Progenitor cell of endocrine pancreas (in vitro differentiated cells): Measurements from ENCODE around the gene APCDD1. TPM values are rescaled to one million over a fixed set of nuclear protein-coding genes. Genes with fewer than 3 reads are reported as not detected.

Experiments used
- DNase-seq: peaks from one replicate; pipeline ENCODE4 v3.0.0; 2021; ENCODE audit warnings: low spot score; ENCODE audit not compliant: unreplicated experiment
- H3K27ac Mint-ChIP-seq: 2 replicates; pipeline ENCODE4 v1.8.0; 2021; ENCODE audit warnings: mild to moderate bottlenecking, moderate library complexity, mixed read lengths
- H3K27me3 Mint-ChIP-seq: 2 replicates; pipeline ENCODE4 v1.8.0; 2021; ENCODE audit warnings: mixed read lengths
- H3K36me3 Mint-ChIP-seq: 2 replicates; pipeline ENCODE4 v1.8.0; 2022; ENCODE audit warnings: mixed read lengths; ENCODE audit not compliant: insufficient read depth
- H3K4me1 Mint-ChIP-seq: 2 replicates; pipeline ENCODE4 v1.8.0; 2021; ENCODE audit warnings: low read depth, mixed read lengths
- H3K4me3 Mint-ChIP-seq: 2 replicates; pipeline ENCODE4 v1.8.0; 2021; ENCODE audit warnings: low read depth, mild to moderate bottlenecking, moderate library complexity, mixed read lengths
- H3K9me3 Mint-ChIP-seq: 2 replicates; pipeline ENCODE4 v1.8.0; 2021; ENCODE audit warnings: low read depth, mixed read lengths
- total RNA-seq: library from RNA; stranded (reverse); gene quantifications from 2 replicates; pipeline ENCODE4 v1.2.1, GENCODE V29; 2021
- TF ChIP-seq, protein P1 (sequence below): fragments of 200-600 bp; sonication (generic); IDR thresholded peaks from one replicate; pipeline ENCODE4 v1.5.0; 2021; ENCODE audit warnings: antibody characterized with exemption, mild to moderate bottlenecking; ENCODE audit not compliant: unreplicated experiment

The APCDD1 gene
- total RNA-seq, 1 donor from 2014 or later, result 9.7 TPM

DNA sequence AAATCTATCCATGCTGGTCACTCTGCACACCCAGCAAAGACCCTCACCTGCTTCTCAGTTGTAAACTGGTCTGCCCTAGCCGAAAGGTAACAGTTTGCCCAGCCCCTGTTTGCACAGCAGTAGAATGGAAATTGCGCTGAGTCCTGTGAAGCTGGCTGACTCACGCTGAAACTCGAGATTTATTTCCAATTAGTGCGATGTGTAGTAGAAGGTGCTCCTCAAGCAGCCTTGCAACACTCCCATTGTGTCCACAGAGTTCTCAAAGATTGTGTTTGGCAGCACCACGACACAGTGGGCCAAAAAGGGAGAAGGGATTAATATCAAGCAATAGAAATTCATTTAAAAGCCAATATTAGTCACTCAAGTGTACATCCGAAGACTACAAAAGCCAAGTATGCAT lies 21.7 kb upstream of the APCDD1 start:
- H3K4me3 Mint-ChIP-seq, result no peak overlapping the region
- TF ChIP-seq, protein P1, sequence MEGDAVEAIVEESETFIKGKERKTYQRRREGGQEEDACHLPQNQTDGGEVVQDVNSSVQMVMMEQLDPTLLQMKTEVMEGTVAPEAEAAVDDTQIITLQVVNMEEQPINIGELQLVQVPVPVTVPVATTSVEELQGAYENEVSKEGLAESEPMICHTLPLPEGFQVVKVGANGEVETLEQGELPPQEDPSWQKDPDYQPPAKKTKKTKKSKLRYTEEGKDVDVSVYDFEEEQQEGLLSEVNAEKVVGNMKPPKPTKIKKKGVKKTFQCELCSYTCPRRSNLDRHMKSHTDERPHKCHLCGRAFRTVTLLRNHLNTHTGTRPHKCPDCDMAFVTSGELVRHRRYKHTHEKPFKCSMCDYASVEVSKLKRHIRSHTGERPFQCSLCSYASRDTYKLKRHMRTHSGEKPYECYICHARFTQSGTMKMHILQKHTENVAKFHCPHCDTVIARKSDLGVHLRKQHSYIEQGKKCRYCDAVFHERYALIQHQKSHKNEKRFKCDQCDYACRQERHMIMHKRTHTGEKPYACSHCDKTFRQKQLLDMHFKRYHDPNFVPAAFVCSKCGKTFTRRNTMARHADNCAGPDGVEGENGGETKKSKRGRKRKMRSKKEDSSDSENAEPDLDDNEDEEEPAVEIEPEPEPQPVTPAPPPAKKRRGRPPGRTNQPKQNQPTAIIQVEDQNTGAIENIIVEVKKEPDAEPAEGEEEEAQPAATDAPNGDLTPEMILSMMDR, result no peak
- no peaks in the 10 kb centered on the region for H3K36me3 Mint-ChIP-seq
- H3K27ac Mint-ChIP-seq, result no peak overlapping the region
- peaks cover 9% of the 10 kb centered on the region for H3K27me3 Mint-ChIP-seq
- no peak for DNase-seq
- H3K9me3 Mint-ChIP-seq, result no peaks in the 10 kb centered on the region
- H3K4me1 Mint-ChIP-seq, result peaks cover 10% of the 10 kb centered on the region

DNA sequence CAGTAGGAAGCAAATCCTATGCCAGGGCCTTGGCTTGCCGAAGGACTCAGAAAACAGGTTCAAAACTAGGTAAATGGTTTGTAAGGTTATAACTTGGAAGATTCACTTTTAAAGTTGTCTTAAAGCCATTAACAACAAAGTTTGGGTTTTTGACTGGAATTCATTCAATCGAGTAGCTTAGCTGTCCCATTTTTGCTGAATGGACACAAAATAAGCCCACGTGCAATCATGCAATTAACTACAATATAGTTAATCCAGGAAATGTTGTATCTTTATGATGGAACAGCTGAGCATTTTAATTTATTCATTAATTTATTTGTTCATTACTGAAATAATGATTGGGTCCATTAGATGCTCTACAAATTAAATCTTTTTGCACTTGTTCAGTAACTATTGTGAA lies 18.3 kb upstream of the APCDD1 start:
- no peak for DNase-seq
- Mint-ChIP-seq H3K9me3 (no peaks in the 10 kb centered on the region), H3K27me3 (peaks cover 16% of the 10 kb centered on the region), H3K4me3 (no peak overlapping the region), H3K36me3 (no peaks in the 10 kb centered on the region), H3K4me1 (peaks cover 5% of the 10 kb centered on the region), H3K27ac (no peak overlapping the region)
- TF ChIP-seq, protein P1, result no peak

DNA sequence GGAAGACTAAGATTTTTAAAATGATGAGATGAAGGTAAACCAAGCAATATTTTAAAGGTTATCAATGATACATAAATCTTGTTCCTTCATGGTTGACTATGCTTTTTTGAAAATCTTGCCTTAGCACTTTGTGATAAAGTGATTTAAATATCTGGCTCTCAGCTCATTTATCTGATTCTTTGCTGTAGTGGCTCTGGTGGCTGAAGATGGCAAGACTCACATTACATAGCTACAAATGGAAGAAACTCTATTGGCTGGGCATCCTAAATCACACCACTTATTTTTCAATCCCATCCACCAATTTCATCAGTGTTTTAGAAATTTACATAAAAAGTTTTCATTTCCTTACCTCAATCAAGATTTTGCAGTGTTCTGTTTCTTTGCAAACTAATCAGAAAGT lies 16.6 kb upstream of the APCDD1 start:
- Mint-ChIP-seq H3K27ac (no peak overlapping the region), H3K4me3 (no peak overlapping the region), H3K9me3 (no peaks in the 10 kb centered on the region)

DNA sequence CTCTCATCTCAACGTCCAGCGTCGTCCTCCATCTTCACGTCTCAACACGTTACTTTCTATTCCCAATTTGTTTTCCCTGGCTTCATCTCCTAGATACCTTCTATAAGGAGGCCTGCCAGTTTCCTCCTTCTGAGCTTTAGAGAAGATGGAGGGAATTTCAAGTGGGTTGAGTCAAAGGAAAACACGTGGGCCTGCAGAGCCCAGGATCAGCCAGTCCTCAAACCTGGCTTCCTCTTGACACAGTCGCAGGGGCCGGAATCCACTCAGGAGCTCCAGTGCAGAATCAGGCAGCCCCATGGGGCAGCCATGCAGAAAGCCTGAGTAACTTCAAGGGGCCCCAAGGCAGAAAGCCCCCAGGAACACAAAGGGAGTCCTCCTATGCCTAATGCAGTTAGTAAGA lies 14.5 kb upstream of the APCDD1 start:
- H3K9me3 Mint-ChIP-seq, result no peaks in the 10 kb centered on the region
- TF ChIP-seq, protein P1, result no peak
- no peaks in the 10 kb centered on the region for H3K36me3 Mint-ChIP-seq
- H3K4me1 Mint-ChIP-seq, result peaks cover 13% of the 10 kb centered on the region
- peaks cover 11% of the 10 kb centered on the region for H3K27me3 Mint-ChIP-seq
- no peak overlapping the region for H3K27ac Mint-ChIP-seq
- no peak overlapping the region for H3K4me3 Mint-ChIP-seq
- DNase-seq, result no peak

More for the DNA sequence above, 16.6 kb upstream of the APCDD1 start:
- Mint-ChIP-seq H3K4me1 (no peaks in the 10 kb centered on the region), H3K36me3 (no peaks in the 10 kb centered on the region), H3K27me3 (peaks cover 16% of the 10 kb centered on the region)
- no peak for DNase-seq
- TF ChIP-seq, protein P1, result peak; percentile 55

DNA sequence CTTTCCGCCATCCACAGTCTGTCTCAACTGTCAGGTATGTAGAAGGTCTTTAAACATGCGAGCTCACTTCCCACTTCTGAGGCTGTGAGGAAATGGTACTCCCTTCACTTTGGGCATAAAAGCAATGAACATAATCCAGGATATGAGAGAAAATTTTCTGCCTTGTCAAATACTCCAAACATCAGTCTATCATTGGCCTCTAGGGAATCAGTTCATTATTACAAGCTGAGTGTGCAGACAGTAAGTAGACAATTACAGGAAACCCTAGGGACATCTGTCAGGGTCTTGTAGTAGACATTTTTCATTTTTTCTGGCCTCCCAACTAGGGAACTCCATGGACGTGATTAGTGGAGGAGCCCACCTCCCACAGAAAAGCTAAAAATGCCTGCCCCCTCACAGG lies 13.6 kb upstream of the APCDD1 start:
- peaks cover 8% of the 10 kb centered on the region for H3K27me3 Mint-ChIP-seq
- no peak for DNase-seq
- peaks cover 17% of the 10 kb centered on the region for H3K4me1 Mint-ChIP-seq
- H3K27ac Mint-ChIP-seq, result no peak overlapping the region
- H3K4me3 Mint-ChIP-seq, result no peak overlapping the region
- no peaks in the 10 kb centered on the region for H3K9me3 Mint-ChIP-seq
- no peaks in the 10 kb centered on the region for H3K36me3 Mint-ChIP-seq
- TF ChIP-seq, protein P1, result no peak
